ENCODE data around the gene CAB39. TPM values are rescaled to one million over a fixed set of nuclear protein-coding genes. Genes with fewer than 3 reads are reported as not detected.

CAB39 gene
- total RNA-seq, 1 donor from 2014 or later = 62.9 TPM

GRCh38 chr2:230798769-230799399 lies 86.2 kb downstream of the CAB39 start:
- Histone ChIP-seq H3K36me3 (peaks cover 18% of the 10 kb centered on the region in 2 donors), H3K27me3 (no peaks in the 10 kb centered on the region), H3K4me3 (no peak overlapping the region), H3K4me1 (peaks cover 8 to 21% of the 10 kb centered on the region in 2 donors), H3K9me3 (no peaks in the 10 kb centered on the region), H3K27ac (no peak overlapping the region)
- TF ChIP-seq CTCF (IDR thresholded peaks at IDR 0.05) = peak; percentile 60 to 72 (median 69)
- intact Hi-C loops (cut with DNase I) = loop anchor here (1.0 kb wide), 1 partner anchor 86 kb away; no protein-coding TSS in a partner anchor
- no peak for DNase-seq (ENCODE audit: low spot score in 2 of 2)

GRCh38 chr2:230805353-230806017 lies 92.8 kb downstream of the CAB39 start:
- no peaks in the 10 kb centered on the region for H3K27me3 ChIP-seq
- DNase-seq (ENCODE audit: low spot score in 2 of 2) = no peak
- no peak for TF ChIP-seq CTCF (IDR thresholded peaks at IDR 0.05)
- no peak overlapping the region for H3K4me3 ChIP-seq
- H3K4me1 ChIP-seq = no peaks in the 10 kb centered on the region
- intact Hi-C loops (cut with DNase I) = no loop called here
- no peaks in the 10 kb centered on the region for H3K9me3 ChIP-seq
- peaks cover 12 to 15% of the 10 kb centered on the region in 2 donors for H3K36me3 ChIP-seq
- no peak overlapping the region for H3K27ac ChIP-seq

GRCh38 chr2:230807729-230808128 lies 95.1 kb downstream of the CAB39 start:
- H3K36me3 ChIP-seq = peaks cover 18 to 26% of the 10 kb centered on the region in 2 donors
- no peak for DNase-seq (ENCODE audit: low spot score in 2 of 2)
- H3K4me1 ChIP-seq = no peaks in the 10 kb centered on the region
- no peaks in the 10 kb centered on the region for H3K9me3 ChIP-seq
- TF ChIP-seq CTCF (IDR thresholded peaks at IDR 0.05) = no peak
- intact Hi-C loops (cut with DNase I) = no loop called here
- H3K27ac ChIP-seq = no peak overlapping the region
- no peak overlapping the region for H3K4me3 ChIP-seq
- no peaks in the 10 kb centered on the region for H3K27me3 ChIP-seq

GRCh38 chr2:230809015-230809414 lies 96.4 kb downstream of the CAB39 start:
- Histone ChIP-seq H3K36me3 (peaks cover 22 to 25% of the 10 kb centered on the region in 2 donors), H3K27me3 (no peaks in the 10 kb centered on the region), H3K4me3 (no peak overlapping the region), H3K27ac (no peak overlapping the region), H3K9me3 (no peaks in the 10 kb centered on the region), H3K4me1 (no peaks in the 10 kb centered on the region)
- no peak for TF ChIP-seq CTCF (IDR thresholded peaks at IDR 0.05)
- intact Hi-C loops (cut with DNase I) = no loop called here
- DNase-seq (ENCODE audit: low spot score in 2 of 2) = no peak

GRCh38 chr2:230809677-230810251 lies 97.1 kb downstream of the CAB39 start:
- intact Hi-C loops (cut with DNase I) = no loop called here
- H3K27ac ChIP-seq = no peak overlapping the region
- no peaks in the 10 kb centered on the region for H3K9me3 ChIP-seq
- DNase-seq (ENCODE audit: low spot score in 2 of 2) = no peak
- H3K36me3 ChIP-seq = peaks cover 22 to 25% of the 10 kb centered on the region in 2 donors
- no peaks in the 10 kb centered on the region for H3K4me1 ChIP-seq
- no peak overlapping the region for H3K4me3 ChIP-seq
- no peaks in the 10 kb centered on the region for H3K27me3 ChIP-seq
- TF ChIP-seq CTCF (IDR thresholded peaks at IDR 0.05) = no peak

Data from ascending aorta (tissue), 2 donors.